HL-60 (cell line): ENCODE data around the gene ATP5PB.

Source experiments
- DNase-seq, 2 experiments: peaks; one replicate each; pipeline ENCODE4 v3.0.0-alpha.2; 2010 to 2020; ENCODE audit warnings: low read depth in 1 of 2, low spot score in 1 of 2
- H3K27ac ChIP-seq: fragments of 250-450 bp; sonication (Bioruptor Pico); replicated peaks from 2 replicates; pipeline ENCODE4 v1.5.1; 2020; ENCODE audit warnings: mild to moderate bottlenecking, moderate library complexity
- H3K27me3 ChIP-seq: fragments of 250-450 bp; sonication (Bioruptor Pico); 2 replicates; pipeline ENCODE4 v1.5.1; 2021; ENCODE audit warnings: mild to moderate bottlenecking, moderate library complexity; ENCODE audit not compliant: insufficient read depth, poor library complexity, severe bottlenecking
- H3K4me3 ChIP-seq: replicated peaks from 2 replicates; pipeline ENCODE4 v1.5.1; 2011; ENCODE audit warnings: mild to moderate bottlenecking, control low read depth, low read length; ENCODE audit not compliant: insufficient read depth
- GABPA ChIP-seq: IDR thresholded peaks from 2 replicates; pipeline ENCODE4 v1.6.1; 2012; ENCODE audit warnings: low read depth
- POLR2AphosphoS5 ChIP-seq: IDR thresholded peaks from 2 replicates; pipeline ENCODE4 v1.6.1; 2012; ENCODE audit warnings: low read depth
- SPI1 ChIP-seq: IDR thresholded peaks from 2 replicates; pipeline ENCODE4 v1.6.1; 2012; ENCODE audit warnings: low read depth, mild to moderate bottlenecking, borderline replicate concordance
- TF ChIP-seq, protein P1 (sequence below): IDR thresholded peaks from one replicate; pipeline ENCODE4 v1.5.1; 2011; ENCODE audit warnings: low read length, control low read depth, inconsistent platforms; ENCODE audit not compliant: insufficient read depth
- TF ChIP-seq, protein P2 (sequence below): IDR thresholded peaks from 2 replicates; pipeline ENCODE4 v1.6.1; 2012; ENCODE audit warnings: low read depth; ENCODE audit not compliant: insufficient replicate concordance

Gene ATP5PB

DNA sequence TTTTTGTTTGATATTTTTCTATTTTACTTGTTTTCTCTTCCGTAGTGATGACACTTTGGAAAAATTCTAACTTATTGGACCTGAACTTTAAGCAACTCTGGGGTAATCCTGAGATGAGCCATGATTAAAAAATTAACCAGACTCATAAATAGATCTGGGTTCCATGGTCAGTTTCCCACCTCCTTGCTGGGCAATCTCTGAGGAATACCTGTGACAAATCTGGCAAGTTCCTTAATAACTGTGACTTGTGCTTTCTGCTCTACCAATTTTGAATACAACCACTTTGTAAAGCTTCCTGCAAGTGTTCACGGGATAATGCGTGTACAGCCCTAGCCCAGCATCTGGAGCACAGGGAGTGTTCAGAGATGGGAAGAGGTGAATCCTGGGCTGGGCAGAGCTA is 25.0 kb upstream of the ATP5PB start:
- Histone ChIP-seq H3K27ac (no peak overlapping the region), H3K27me3 (no peaks in the 10 kb centered on the region), H3K4me3 (no peak overlapping the region)
- TF ChIP-seq GABPA, result no peak
- TF ChIP-seq, protein P1, sequence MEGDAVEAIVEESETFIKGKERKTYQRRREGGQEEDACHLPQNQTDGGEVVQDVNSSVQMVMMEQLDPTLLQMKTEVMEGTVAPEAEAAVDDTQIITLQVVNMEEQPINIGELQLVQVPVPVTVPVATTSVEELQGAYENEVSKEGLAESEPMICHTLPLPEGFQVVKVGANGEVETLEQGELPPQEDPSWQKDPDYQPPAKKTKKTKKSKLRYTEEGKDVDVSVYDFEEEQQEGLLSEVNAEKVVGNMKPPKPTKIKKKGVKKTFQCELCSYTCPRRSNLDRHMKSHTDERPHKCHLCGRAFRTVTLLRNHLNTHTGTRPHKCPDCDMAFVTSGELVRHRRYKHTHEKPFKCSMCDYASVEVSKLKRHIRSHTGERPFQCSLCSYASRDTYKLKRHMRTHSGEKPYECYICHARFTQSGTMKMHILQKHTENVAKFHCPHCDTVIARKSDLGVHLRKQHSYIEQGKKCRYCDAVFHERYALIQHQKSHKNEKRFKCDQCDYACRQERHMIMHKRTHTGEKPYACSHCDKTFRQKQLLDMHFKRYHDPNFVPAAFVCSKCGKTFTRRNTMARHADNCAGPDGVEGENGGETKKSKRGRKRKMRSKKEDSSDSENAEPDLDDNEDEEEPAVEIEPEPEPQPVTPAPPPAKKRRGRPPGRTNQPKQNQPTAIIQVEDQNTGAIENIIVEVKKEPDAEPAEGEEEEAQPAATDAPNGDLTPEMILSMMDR, result no peak
- no peak for DNase-seq

DNA sequence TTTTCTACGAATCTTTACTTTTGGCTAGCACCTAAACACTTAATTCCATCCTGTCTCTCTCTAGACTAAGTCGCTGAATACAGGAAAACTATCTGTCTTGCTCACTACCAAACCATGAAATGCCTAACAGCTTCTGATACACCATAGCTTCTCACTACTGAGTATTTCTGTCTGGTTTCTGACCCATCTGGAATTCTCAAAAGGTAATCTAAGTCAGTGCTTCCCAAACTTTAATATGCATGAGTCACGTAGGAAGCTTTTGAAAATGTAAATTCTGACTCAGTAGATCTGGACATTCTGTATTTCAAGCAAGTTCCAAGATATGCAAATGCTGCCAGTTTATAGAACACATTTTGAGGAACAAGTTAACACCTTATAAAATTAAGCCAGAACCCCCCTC is 12.5 kb upstream of the ATP5PB start:
- Histone ChIP-seq H3K27me3 (no peaks in the 10 kb centered on the region), H3K4me3 (no peak overlapping the region), H3K27ac (no peak overlapping the region)
- no peak for DNase-seq
- TF ChIP-seq, protein P2, sequence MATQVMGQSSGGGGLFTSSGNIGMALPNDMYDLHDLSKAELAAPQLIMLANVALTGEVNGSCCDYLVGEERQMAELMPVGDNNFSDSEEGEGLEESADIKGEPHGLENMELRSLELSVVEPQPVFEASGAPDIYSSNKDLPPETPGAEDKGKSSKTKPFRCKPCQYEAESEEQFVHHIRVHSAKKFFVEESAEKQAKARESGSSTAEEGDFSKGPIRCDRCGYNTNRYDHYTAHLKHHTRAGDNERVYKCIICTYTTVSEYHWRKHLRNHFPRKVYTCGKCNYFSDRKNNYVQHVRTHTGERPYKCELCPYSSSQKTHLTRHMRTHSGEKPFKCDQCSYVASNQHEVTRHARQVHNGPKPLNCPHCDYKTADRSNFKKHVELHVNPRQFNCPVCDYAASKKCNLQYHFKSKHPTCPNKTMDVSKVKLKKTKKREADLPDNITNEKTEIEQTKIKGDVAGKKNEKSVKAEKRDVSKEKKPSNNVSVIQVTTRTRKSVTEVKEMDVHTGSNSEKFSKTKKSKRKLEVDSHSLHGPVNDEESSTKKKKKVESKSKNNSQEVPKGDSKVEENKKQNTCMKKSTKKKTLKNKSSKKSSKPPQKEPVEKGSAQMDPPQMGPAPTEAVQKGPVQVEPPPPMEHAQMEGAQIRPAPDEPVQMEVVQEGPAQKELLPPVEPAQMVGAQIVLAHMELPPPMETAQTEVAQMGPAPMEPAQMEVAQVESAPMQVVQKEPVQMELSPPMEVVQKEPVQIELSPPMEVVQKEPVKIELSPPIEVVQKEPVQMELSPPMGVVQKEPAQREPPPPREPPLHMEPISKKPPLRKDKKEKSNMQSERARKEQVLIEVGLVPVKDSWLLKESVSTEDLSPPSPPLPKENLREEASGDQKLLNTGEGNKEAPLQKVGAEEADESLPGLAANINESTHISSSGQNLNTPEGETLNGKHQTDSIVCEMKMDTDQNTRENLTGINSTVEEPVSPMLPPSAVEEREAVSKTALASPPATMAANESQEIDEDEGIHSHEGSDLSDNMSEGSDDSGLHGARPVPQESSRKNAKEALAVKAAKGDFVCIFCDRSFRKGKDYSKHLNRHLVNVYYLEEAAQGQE, result no peak

DNA sequence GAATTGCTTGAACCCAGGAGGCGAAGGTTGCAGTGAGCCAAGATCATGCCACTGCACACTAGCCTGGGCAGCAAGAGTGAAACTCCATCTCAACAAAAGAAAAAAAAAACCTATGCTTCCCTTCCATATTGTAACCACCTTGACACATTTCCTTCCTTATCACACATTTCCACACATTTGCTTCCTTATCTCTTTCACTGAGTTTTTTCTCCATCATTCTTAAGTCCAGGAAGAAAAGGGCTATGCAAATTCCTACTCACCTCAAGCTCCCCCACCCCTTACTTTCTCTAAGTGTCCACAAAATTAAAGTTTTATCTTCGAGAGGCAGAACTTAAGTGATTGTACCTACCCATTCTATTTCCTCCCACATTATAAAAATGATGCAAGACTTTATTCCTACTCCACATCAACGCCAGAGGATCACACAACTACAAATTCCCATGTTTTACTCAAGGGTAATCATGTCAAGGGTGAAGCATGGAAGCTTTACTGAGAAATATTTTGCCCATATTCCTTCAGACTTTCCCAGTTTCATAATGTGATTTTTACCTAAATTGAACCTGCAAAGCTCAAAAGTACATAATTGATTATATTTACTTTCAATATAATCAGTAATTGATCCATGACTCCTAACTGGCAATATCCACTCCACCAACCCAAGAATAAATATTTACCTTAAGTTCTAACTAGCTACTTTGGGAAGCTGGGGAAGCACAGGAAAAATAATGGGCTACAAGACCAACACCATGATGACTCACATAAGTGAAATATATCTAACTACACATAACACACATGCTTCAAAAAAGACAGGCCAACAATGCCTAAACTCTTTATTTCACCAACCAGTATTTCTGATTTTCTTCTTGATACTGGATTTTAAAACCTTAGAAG is 9.6 kb upstream of the ATP5PB start:
- TF ChIP-seq POLR2AphosphoS5 (no peak), GABPA (no peak), SPI1 (no peak)
- TF ChIP-seq, protein P2, result no peak
- TF ChIP-seq, protein P1, result no peak
- Histone ChIP-seq H3K4me3 (no peak overlapping the region), H3K27ac (no peak overlapping the region), H3K27me3 (no peaks in the 10 kb centered on the region)
- DNase-seq, result no peak

DNA sequence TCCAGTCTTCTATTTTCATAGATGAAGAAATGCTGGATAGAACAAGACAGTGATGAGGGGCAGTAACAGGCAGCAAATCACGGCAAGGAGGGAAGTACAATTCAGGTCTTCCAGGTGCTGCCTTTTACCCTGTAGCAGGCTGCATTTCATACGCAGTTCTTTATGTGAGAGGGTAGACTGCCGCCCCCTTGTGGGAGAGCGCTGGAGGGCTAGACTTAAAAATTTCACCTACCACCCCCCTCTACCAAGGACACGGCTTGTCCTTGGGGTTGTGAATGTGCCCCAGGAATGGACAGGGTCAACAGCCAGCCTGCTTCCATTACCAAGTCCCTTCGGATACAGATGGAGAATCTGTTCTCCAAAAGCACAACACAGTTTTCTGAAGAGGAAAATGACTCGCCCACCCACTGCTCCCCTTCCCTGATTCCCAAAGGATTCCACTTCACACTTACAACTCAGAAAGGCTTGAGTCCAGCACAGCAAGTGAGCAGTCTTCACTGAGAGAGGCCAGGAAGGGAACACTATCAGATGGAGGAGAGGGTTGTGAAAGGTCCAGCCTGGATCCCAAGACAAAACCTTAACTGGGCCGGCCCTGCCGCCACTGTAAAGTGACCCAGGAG is 7.6 kb upstream of the ATP5PB start:
- TF ChIP-seq, protein P1, result peak; percentile 44
- TF ChIP-seq GABPA, result no peak
- H3K4me3 ChIP-seq, result no peak overlapping the region
- H3K27ac ChIP-seq, result no peak overlapping the region
- no peaks in the 10 kb centered on the region for H3K27me3 ChIP-seq
- peak in 1 of 2 experiments; percentile 37 for DNase-seq
